ENCODE data around the gene KCNV2.

GRCh38 chr9:2726650-2727340 lies 9.5 kb downstream of the KCNV2 start:
- no peak for TF ChIP-seq CTCF (IDR thresholded peaks at IDR 0.05; ENCODE audit: low read depth, low read length)
- TF ChIP-seq POLR2A (IDR thresholded peaks at IDR 0.05; ENCODE audit: extremely low read depth, insufficient read length) = no peak
- TF ChIP-seq MAX (IDR thresholded peaks at IDR 0.05; ENCODE audit: low read depth, low read length) = no peak
